Measurements from ENCODE around the gene AADAT.
A peak's percentile ranks its signal among the peaks of the same experiment; 100 is the strongest.
"Not testable (repeated sequence)": the region's sequence is repeated elsewhere in the genome, so short reads cannot be mapped to it uniquely, and the experiment has no call there.

Gene AADAT

GRCh38 chr4:170111546-170111945 lies 21.8 kb upstream of the AADAT start:
- H3K4me1 ChIP-seq (ENCODE audit: control insufficient read depth, insufficient read depth, low read length, unreplicated experiment) = peaks cover 12% of the 10 kb centered on the region
- H3K79me2 ChIP-seq (ENCODE audit: control insufficient read depth, insufficient read depth, low read length, unreplicated experiment) = no peaks in the 10 kb centered on the region
- no peaks in the 10 kb centered on the region for H3K36me3 ChIP-seq (ENCODE audit: insufficient read depth, low read length)
- H3K27me3 ChIP-seq (ENCODE audit: insufficient read depth, low read length) = peaks cover 22% of the 10 kb centered on the region
- no peak overlapping the region for H2AFZ ChIP-seq (ENCODE audit: low read length, unreplicated experiment)
- no peak overlapping the region for H3K27ac ChIP-seq (ENCODE audit: low read depth, low read length)
- H3K4me3 ChIP-seq (ENCODE audit: low read depth, low read length) = no peak overlapping the region

GRCh38 chr4:170111085-170111484 lies 21.3 kb upstream of the AADAT start:
- Histone ChIP-seq H2AFZ (ENCODE audit: low read length, unreplicated experiment) (no peak overlapping the region), H3K4me1 (ENCODE audit: control insufficient read depth, insufficient read depth, low read length, unreplicated experiment) (peaks cover 12% of the 10 kb centered on the region), H3K27me3 (ENCODE audit: insufficient read depth, low read length) (peaks cover 22% of the 10 kb centered on the region), H3K79me2 (ENCODE audit: control insufficient read depth, insufficient read depth, low read length, unreplicated experiment) (no peaks in the 10 kb centered on the region), H3K36me3 (ENCODE audit: insufficient read depth, low read length) (no peaks in the 10 kb centered on the region), H3K4me3 (ENCODE audit: low read depth, low read length) (no peak overlapping the region), H3K27ac (ENCODE audit: low read depth, low read length) (no peak overlapping the region)

GRCh38 chr4:170110285-170110672 lies 20.5 kb upstream of the AADAT start:
- no peak overlapping the region for H3K27ac ChIP-seq (ENCODE audit: low read depth, low read length)
- peaks cover 12% of the 10 kb centered on the region for H3K4me1 ChIP-seq (ENCODE audit: control insufficient read depth, insufficient read depth, low read length, unreplicated experiment)
- no peaks in the 10 kb centered on the region for H3K36me3 ChIP-seq (ENCODE audit: insufficient read depth, low read length)
- 0 out of 2 replicates have a peak overlapping the region, but pooled peaks have one; percentile 39 for H3K4me3 ChIP-seq (ENCODE audit: low read depth, low read length)
- peaks cover 22% of the 10 kb centered on the region for H3K27me3 ChIP-seq (ENCODE audit: insufficient read depth, low read length)
- H3K79me2 ChIP-seq (ENCODE audit: control insufficient read depth, insufficient read depth, low read length, unreplicated experiment) = no peaks in the 10 kb centered on the region
- peak overlapping the region; percentile 46 for H2AFZ ChIP-seq (ENCODE audit: low read length, unreplicated experiment)

- no peaks in the 10 kb centered on the region for H3K79me2 ChIP-seq (ENCODE audit: control insufficient read depth, insufficient read depth, low read length, unreplicated experiment)
- H3K4me1 ChIP-seq (ENCODE audit: control insufficient read depth, insufficient read depth, low read length, unreplicated experiment) = peaks cover 12% of the 10 kb centered on the region
- H3K27ac ChIP-seq (ENCODE audit: low read depth, low read length) = no peak overlapping the region
- H2AFZ ChIP-seq (ENCODE audit: low read length, unreplicated experiment) = peak overlapping the region; percentile 46
- peak overlapping the region; percentile 39; the same call in 1 of the 2 replicates for H3K4me3 ChIP-seq (ENCODE audit: low read depth, low read length)
- peaks cover 22% of the 10 kb centered on the region for H3K27me3 ChIP-seq (ENCODE audit: insufficient read depth, low read length)
- H3K36me3 ChIP-seq (ENCODE audit: insufficient read depth, low read length) = no peaks in the 10 kb centered on the region
Observed at GRCh38 chr4:170109586-170110284, 20.0 kb upstream of the AADAT start.

- peaks cover 12% of the 10 kb centered on the region for H3K4me1 ChIP-seq (ENCODE audit: control insufficient read depth, insufficient read depth, low read length, unreplicated experiment)
- no peak overlapping the region for H2AFZ ChIP-seq (ENCODE audit: low read length, unreplicated experiment)
- peaks cover 13% of the 10 kb centered on the region; the same call in 1 of the 2 replicates for H3K27me3 ChIP-seq (ENCODE audit: insufficient read depth, low read length)
- H3K27ac ChIP-seq (ENCODE audit: low read depth, low read length) = no peak overlapping the region
- H3K79me2 ChIP-seq (ENCODE audit: control insufficient read depth, insufficient read depth, low read length, unreplicated experiment) = no peaks in the 10 kb centered on the region
- no peaks in the 10 kb centered on the region for H3K36me3 ChIP-seq (ENCODE audit: insufficient read depth, low read length)
- no peak overlapping the region for H3K4me3 ChIP-seq (ENCODE audit: low read depth, low read length)
Observed at GRCh38 chr4:170106900-170107299, 17.1 kb upstream of the AADAT start.

- Histone ChIP-seq H3K4me1 (ENCODE audit: control insufficient read depth, insufficient read depth, low read length, unreplicated experiment) (no peaks in the 10 kb centered on the region), H3K79me2 (ENCODE audit: control insufficient read depth, insufficient read depth, low read length, unreplicated experiment) (no peaks in the 10 kb centered on the region), H3K27ac (ENCODE audit: low read depth, low read length) (no peak overlapping the region), H2AFZ (ENCODE audit: low read length, unreplicated experiment) (no peak overlapping the region), H3K27me3 (ENCODE audit: insufficient read depth, low read length) (peaks cover 9% of the 10 kb centered on the region; the same call in 1 of the 2 replicates), H3K4me3 (ENCODE audit: low read depth, low read length) (no peak overlapping the region), H3K36me3 (ENCODE audit: insufficient read depth, low read length) (no peaks in the 10 kb centered on the region)
Observed at GRCh38 chr4:170102426-170102825, 12.7 kb upstream of the AADAT start.

- not testable (repeated sequence) for H3K27ac ChIP-seq (ENCODE audit: low read depth, low read length); H3K4me3 ChIP-seq (ENCODE audit: low read depth, low read length); H2AFZ ChIP-seq (ENCODE audit: low read length, unreplicated experiment); H3K79me2 ChIP-seq (ENCODE audit: control insufficient read depth, insufficient read depth, low read length, unreplicated experiment); H3K4me1 ChIP-seq (ENCODE audit: control insufficient read depth, insufficient read depth, low read length, unreplicated experiment); H3K36me3 ChIP-seq (ENCODE audit: insufficient read depth, low read length)
- peaks cover 34% of the 10 kb centered on the region for H3K27me3 ChIP-seq (ENCODE audit: insufficient read depth, low read length)
Observed at GRCh38 chr4:170098171-170098570, 8.4 kb upstream of the AADAT start.

- no peak overlapping the region for H3K27ac ChIP-seq (ENCODE audit: low read depth, low read length)
- H3K36me3 ChIP-seq (ENCODE audit: insufficient read depth, low read length) = no peaks in the 10 kb centered on the region
- H2AFZ ChIP-seq (ENCODE audit: low read length, unreplicated experiment) = no peak overlapping the region
- H3K79me2 ChIP-seq (ENCODE audit: control insufficient read depth, insufficient read depth, low read length, unreplicated experiment) = no peaks in the 10 kb centered on the region
- no peak overlapping the region for H3K4me3 ChIP-seq (ENCODE audit: low read depth, low read length)
- H3K4me1 ChIP-seq (ENCODE audit: control insufficient read depth, insufficient read depth, low read length, unreplicated experiment) = no peaks in the 10 kb centered on the region
- H3K27me3 ChIP-seq (ENCODE audit: insufficient read depth, low read length) = peaks cover 34% of the 10 kb centered on the region
Observed at GRCh38 chr4:170097681-170098080, 7.9 kb upstream of the AADAT start.

GRCh38 chr4:170093973-170094535 lies 4.3 kb upstream of the AADAT start:
- Histone ChIP-seq H3K36me3 (ENCODE audit: insufficient read depth, low read length) (no peaks in the 10 kb centered on the region), H3K27ac (ENCODE audit: low read depth, low read length) (no peak overlapping the region), H2AFZ (ENCODE audit: low read length, unreplicated experiment) (no peak overlapping the region), H3K4me1 (ENCODE audit: control insufficient read depth, insufficient read depth, low read length, unreplicated experiment) (peaks cover 5% of the 10 kb centered on the region), H3K27me3 (ENCODE audit: insufficient read depth, low read length) (peaks cover 28% of the 10 kb centered on the region), H3K79me2 (ENCODE audit: control insufficient read depth, insufficient read depth, low read length, unreplicated experiment) (no peaks in the 10 kb centered on the region), H3K4me3 (ENCODE audit: low read depth, low read length) (no peak overlapping the region)

- H3K79me2 ChIP-seq (ENCODE audit: control insufficient read depth, insufficient read depth, low read length, unreplicated experiment) = no peaks in the 10 kb centered on the region
- H3K4me3 ChIP-seq (ENCODE audit: low read depth, low read length) = no peak overlapping the region
- peaks cover 14% of the 10 kb centered on the region for H3K27me3 ChIP-seq (ENCODE audit: insufficient read depth, low read length)
- peaks cover 10% of the 10 kb centered on the region for H3K4me1 ChIP-seq (ENCODE audit: control insufficient read depth, insufficient read depth, low read length, unreplicated experiment)
- no peaks in the 10 kb centered on the region; the same call in 1 of the 2 replicates for H3K36me3 ChIP-seq (ENCODE audit: insufficient read depth, low read length)
- no peak overlapping the region for H3K27ac ChIP-seq (ENCODE audit: low read depth, low read length)
- H2AFZ ChIP-seq (ENCODE audit: low read length, unreplicated experiment) = no peak overlapping the region
Observed at GRCh38 chr4:170091069-170091696, 1.4 kb upstream of the AADAT start.

Measured in ACC112 (cell line).